NCI-H2227 (cell line): ENCODE measurements around the gene ACTR3C.

Source experiments
- DNase-seq: peaks from one replicate; lab custom pipeline; 2025; ENCODE audit not compliant: unreplicated experiment; lab: John Stamatoyannopoulos, UW

The ACTR3C gene

DNA sequence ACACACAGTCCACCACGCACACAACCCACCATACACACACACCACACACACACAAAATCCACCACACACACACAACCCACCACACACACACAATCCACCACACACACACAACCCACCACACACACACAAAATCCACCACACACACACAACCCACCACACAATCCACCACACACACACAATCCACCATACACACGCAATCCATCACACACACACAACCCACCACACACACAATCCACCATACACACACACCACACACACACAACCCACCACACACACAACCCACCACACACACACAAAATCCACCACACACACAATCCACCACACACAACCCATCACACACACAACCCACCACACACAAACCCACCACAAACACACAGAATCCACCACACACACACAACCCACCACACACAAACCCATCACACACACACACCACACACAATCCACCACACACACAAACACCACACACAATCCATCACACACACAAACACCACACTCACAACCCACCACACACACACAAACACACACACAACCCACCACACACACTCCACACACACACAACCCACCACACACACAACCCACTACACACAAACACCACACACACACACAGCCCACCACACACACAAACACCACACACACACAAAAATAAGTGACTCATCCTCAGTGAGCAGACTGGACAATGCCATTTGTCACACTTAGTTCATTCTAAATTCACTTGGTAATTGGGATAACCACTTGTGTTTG, 36.4 kb upstream of the ACTR3C start:
- DNase-seq: no peak

DNA sequence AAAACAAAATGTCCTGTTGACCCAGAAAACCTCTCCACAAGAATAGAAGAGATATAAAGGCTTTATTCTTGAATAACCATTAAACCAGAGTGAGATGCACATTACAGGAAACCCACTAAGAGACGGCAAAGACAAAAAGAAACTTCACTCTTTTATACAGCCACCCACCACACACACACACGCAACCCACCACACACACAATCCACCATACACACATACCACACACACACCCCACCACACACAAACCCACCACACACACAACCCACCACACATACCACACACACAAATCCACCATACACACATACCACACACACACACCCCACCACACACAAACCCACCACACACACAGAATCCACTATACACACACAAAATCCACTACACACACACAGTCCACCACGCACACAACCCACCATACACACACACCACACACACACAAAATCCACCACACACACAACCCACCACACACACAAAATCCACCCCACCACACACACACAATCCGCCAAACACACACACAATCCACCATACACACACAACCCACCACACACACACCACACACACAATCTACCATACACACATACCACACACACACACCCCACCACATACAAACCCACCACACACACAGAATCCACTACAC, 35.8 kb upstream of the ACTR3C start:
- DNase-seq: no peak

DNA sequence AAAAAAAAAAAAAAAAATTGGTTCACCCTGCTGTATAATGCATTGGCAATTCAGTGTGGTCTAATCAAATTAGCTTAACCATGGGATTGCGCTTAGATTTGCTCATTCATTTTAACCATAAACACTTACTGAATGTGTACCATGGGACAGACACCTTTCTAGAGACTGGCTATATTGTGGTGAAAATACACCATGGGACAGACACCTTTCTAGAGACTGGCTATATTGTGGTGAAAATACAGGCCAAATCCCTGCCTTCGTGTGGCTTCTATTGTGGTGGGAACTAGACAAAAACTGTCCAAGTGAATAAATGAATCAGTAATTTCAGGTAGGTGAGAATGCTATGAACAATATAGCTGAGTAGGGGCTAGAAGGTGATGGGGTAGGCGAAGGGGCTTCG, 35.1 kb upstream of the ACTR3C start:
- no peak for DNase-seq

DNA sequence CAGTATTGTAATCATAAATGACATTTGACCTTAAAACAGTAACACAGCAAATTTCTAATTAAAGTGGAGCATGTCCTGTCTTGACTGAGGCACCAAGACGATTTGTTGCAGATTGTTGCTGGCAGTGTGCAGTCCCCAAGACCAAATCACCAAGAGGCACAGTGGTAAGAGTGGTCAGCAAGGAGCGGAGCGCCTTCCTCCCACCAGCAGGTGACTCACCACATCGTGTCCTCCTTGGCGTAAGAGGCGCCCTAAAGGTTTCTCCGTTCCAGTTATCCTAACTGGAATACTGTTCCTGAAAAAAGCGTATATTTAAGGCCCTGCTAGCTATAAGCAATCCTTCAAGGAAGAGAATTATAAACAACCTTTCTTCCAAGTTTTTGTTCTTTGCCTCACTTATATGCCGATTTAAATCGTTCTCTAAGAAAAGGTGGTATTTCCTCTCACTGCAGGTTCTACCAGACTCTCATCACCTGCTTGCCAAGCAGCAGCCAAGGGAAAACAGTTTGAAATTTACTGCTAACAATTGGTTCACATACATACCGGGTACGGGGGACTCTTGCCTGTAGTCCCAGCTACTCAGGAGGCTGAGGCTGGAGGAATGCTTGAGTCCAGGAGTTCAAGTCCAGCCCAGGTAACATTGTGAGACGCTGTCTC, 34.6 kb upstream of the ACTR3C start:
- no peak for DNase-seq

DNA sequence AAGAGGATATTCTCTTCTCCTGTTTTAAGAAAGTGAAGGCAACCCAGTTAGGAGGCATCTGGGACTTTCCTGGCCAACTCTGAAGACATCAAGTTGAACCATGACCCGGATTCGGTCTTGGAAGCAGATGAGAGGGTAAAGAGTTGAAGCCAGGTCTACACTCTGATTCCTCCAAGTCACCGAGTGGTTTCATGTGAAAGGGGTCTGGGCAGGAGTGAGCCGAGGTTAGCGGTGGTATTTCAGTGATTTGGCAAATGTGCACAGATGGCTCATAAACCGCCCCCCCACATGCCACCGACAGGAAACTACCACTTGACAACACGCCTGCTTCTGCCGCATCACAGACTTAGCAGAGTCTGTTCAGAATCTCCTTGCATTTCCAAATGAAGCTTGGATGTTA, 33.9 kb upstream of the ACTR3C start:
- DNase-seq: peak; percentile 19

DNA sequence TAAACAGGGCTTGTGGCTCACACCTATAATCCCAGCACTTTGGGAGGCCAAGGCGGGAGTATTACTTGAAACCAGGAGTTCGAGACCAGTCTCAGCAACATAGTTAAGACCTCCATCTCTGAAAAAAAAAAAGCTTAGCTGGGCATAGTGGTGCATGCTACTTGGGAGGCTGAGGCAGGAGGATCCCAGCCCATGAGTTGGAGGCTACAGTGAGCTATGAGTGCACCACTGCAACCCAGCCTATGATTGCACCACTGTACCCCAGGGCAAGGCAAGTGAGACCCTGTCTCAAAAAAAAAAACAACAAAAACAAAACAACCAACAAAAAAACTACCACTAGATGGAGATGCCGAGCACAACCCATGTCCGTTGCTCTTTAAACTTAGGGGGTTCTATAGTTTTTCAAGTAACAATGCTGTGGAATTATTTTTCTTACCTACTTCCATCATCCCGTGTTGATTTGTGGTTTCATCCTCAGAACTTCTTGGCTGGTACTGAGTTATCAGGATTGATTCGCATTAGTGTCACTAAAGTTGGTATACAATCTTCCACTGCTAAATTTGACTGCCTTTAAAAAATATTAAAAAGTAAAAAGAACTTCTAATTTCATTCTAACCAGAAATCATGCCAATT, 33.0 kb upstream of the ACTR3C start:
- peak; percentile 38 for DNase-seq

DNA sequence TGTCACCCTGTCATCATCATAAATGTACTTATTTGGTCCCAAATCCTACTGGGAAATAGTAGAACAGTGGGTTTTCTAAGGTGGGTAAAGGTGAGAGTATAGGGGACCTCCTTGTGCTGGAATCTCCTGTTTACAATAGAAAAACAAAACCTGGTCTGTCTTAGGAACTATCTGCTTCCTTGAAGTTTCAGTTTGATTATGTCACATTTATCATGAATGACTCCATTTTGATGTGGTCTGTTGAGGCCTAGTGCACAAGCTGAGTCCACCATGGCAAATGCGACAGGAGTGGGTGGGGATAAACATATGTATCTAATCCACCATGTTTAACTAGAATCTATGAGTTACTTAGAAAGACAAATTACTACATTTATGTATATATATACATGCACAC, 32.3 kb upstream of the ACTR3C start:
- DNase-seq: no peak

DNA sequence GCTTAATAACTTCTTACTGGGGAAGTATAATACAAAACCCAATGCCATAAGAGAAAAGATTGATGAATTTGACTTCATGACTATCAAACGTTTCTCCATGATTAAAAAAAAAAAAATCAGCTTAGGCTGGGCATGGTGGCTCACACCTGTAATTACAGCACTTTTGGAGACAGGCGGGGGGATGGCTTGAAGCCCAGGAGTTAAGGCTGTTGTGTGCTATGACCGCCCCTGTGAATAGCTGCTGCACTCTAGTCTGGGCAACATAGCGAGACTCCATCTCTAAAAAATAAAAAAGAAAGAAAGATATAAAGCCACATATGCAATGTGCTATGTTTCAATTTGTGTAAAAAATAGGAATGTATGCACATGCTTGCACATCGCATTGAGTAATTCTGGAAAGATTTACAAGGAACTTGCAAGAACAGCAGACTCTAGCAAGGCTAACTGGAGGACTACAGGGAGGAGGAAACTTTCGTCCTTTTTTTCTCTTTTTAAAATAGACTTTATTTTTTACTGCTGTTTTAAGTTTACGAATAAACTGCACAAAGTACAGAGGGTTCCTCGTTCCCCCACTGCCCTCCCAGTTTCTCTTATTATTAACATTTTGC, 28.3 kb upstream of the ACTR3C start:
- no peak for DNase-seq

DNA sequence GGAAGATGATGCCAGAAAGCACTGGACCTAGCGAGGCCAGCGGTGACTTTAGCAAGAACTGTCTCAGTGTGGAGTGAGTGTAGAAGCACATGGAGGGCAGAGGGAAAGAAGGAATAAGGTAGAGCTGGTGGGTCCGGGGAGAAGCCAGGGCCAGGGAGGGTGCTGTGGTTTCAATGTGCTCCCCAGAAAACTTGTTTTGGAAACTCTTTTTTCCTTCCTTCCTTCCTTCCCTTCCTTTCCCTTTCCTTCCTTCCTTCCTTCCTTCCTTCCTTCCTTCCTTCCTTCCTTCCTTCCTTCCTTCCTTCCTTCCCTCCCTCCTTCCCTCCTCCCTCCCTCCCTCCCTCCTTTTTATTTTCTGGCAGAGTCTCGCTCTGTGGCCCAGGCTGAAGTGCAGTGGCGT, 23.6 kb upstream of the ACTR3C start:
- DNase-seq: no peak

DNA sequence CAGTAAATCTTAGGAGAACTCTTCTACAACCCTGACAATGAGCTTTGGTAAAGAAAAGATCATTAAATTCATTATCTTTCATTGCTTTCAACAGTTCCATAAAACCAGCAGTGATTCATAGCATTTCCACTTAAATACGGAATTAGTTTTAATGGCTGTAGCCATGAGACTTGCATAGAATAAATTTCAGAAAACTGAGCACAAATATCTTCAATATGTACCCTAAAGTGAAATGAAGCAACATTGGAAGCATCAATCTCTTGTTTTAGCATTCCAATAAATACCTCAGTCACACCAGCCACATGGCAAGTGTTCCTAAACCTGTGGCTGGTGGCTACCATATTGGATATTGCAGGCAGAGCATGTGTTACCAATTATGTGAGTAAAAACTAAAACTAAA, 21.7 kb upstream of the ACTR3C start:
- DNase-seq: no peak

DNA sequence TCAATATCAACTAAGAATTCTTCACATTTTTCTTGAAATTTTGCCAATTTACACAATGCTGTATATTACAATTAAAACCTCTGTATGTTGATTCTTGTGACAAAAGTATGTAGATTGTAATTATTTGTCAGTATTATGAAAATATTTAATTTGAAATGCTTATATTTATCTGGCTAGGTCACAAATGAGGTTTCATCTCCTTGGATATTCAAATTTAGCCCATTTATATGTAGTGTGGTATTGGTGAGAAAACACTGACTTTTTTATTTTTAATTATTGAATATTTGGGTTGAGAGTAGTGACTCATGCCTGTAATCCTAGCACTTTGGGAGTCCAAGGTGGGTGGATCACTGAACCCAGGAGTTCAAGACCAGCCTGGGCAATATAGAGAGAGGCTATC, 21.0 kb upstream of the ACTR3C start:
- no peak for DNase-seq

DNA sequence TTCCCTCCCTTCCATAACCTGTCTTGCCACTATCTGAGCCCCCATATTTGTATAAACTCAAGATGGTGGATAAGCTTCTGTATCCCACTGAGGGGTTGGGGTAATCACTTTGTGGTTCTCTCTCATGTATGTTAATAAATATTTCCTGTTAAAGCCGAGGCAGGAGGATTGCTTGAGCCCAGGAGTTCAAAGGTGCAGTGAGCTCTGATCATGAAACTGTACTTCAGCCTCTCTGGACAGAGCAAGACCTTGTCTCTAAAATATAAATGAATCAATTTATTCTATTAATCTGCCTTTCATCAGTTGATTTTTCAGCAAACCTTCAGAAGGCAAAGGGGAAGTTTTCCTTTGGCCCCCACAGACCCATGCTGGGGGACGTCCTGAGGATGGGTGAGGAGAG, 19.9 kb upstream of the ACTR3C start:
- no peak for DNase-seq

DNA sequence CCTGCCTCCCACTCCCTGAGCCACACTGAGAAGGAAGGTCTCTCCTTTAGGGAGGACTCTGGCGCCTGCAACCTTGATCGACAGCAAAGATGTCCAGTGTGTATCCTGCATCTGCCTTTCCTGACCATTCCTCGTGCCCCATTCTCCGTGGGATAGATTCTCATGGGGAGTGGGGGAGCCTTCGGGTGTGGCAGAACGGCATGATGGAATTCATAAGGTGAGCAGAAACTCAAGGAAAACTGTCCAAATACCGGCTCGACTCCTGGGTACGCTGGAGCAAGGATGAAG, 18.7 kb upstream of the ACTR3C start:
- no peak for DNase-seq

DNA sequence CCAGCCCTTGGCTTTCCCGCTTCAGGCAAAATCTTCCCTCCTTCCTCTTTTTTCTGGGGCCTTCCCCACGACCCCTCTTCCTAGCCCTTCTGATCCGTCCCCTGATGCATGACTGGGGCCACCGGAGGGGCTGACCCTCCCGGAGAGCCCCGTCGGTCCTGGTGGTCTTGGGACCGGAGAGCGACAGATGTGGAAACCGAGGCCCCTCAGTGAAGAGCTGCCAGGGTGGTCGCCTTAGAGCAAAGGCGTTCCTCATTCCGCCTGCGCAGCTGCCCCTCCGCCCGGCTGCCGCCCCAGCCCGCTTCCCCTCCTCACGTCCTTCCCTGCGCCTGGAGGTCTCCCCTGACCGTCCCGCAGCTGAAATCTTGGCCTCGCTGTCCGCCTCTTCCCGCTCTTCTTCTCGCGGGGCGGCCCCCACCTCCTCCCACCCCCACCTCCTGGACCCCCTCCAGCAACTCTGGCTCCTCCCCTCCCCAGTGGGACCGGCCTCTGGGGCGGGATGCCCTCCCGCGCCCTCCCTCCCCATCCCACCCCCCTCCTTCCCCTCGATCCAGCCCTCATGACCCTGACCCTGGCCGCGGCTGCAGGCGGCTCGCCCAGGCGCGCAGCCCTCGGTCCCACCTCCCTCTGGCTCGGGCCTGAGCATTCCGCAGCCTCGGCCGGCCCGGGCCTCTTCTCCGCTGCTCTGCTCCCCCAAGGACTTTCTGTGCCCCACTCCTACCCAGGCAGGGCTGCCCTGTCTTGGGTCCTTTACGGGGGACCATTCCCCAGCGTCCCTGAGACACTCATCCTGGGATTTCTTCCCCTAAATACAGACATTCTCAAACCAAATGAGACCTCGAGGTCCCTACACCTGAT, 18.1 kb upstream of the ACTR3C start, which contains the start of gene RARRES2:
Gene RARRES2 (minus strand): TSS at position 367 of the 858 bp plus-strand sequence. CDS start 1,020 bp downstream, outside the sequence.
- DNase-seq: no peak

DNA sequence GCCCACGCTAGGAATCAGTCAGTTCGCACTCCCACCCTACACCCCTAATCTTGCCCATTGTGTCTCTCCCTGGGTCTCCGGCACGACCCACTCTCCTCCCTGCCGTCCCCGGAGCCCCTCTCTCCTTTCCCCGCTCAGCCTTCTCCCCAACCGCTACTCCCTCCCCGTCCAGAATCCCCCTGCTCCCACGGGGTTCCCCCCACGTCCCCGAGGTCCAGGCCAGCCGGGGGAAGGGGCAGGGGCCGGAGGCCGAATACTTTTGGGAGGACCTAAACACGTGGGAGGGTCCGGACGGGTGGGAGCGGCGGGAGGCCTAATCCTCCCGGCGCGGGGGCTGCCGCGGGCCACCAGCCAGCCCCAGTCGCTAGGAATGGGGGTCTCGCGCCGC, 17.5 kb upstream of the ACTR3C start:
- no peak for DNase-seq

DNA sequence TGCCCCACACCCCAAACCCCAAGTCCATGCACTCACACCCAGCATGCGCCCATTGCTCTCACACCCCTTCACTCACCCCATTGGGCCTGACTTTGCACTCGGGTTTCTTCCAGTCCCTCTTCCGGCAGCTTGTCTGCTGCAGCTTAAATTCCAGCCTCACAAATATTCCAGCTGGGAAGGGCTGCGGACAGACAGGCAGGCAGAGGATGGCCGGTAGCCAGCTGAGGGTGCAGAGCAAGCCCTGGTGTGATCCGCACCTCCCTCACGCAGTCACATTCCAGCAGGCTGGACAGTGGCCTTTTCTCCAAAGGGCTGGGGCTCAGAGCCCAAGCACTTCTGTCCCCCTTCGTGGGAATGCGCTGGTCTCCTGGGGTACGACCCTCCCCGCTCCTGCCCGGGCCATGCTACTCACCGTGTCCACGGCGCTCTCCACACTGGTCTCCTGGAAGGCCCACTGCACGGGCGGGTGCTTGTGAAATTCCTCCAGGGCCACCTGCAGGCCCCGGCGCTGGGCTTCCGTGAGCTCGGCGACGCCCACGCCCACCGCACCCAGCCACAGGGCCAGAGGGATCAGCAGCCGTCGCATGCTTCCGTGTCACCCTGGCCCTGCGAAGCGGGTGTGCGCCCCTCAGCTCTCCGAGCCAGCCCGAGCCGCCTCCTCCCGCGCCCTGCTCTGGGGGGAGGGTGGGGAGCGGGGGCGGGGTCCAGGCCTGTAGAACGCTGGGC, 16.8 kb upstream of the ACTR3C start:
- DNase-seq: no peak

DNA sequence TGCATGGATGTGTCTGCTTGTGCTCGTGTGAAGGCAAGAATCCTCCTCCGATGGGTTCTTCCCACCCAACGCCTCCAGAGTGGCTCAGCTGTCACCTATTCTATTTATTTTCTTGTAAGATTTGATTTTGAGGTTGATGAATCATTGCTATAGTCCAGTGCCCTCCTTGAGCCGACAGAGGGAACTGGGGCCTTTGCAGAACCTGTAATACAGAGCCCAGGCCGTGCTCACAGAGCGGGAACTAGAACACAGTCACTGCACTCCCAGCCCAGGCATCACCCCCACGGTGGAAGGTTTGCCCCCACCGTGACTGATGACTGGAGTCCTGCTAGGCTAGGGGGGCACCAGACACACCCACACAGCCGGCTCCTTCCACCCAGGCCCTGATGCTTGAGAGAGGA, 16.1 kb upstream of the ACTR3C start:
- no peak for DNase-seq

DNA sequence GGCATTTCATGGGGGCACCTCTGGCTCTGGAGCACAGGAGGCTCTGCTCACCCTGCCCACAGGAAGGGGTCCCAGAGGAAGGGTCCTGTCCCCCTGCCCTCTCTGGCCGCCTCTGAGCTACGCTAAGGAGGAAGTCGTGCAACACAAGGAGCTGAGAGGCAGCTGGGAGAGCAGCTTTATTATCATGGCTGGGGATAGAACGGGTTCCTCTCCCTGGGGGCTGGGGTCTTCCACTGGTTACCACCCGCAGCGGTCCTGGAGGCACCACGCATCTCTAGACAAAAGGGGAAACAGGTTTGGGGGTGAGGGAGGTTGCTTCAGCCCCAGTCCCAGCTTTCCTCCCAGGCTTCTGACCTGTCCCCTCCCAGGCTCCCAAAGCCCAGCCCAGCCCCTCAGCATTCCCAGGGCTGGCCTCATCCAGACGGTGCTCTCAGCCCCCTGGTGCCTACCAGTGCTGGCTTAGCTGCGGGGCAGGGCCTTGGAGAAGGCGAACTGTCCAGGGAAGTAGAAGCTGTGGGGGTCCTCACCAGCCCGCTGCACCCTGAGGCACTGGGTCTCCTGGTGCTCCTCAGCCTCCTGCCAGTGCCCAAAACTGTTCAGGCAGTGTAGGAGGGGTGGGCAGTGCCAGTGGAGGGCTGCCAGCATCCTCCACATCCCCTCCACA, 15.0 kb upstream of the ACTR3C start:
- DNase-seq: no peak

DNA sequence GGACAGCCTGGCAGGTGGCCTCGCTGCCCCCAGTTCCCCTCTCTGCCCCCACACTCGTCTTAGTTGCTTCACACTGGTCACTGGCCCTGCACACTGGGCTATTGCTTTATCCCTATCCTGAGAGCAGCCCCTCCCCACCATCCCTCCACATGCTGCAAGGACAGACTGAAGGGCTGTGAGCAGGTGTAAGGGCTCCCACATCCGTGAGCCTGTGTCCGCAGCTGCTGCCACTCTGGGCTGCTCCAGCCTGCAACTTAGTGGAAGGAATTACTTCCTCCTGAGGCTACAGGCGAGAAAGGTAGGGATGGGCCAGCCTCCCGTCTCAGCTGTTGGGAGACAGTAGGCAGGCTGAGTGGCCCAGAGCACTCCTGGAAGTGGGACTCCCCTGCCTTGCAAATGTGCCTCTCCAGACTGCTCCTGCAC, 14.3 kb upstream of the ACTR3C start:
- no peak for DNase-seq

DNA sequence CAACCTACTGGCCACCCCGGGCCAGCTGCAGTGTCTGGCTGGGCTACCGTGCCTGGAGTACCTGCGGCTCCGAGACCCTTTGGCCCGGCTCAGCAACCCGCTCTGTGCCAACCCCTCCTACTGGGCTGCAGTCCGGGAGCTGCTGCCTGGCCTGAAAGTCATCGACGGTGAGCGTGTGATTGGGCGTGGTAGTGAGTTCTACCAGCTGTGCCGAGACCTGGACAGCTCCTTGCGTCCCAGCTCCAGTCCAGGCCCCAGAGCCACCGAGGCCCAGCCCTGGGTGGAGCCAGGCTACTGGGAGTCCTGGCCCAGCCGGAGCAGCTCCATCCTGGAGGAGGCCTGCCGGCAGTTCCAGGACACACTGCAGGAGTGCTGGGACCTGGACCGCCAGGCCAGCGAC, 13.8 kb upstream of the ACTR3C start:
- no peak for DNase-seq
